GM10266 (cell line): ENCODE data around the gene COLGALT1.
"Not testable (repeated sequence)": the region's sequence is repeated elsewhere in the genome, so short reads cannot be mapped to it uniquely, and the experiment has no call there.

Source experiments
- DNase-seq: peaks from one replicate; pipeline ENCODE4 v3.0.0; 2012; ENCODE audit errors: extremely low spot score
- TF ChIP-seq, protein P1 (sequence below): IDR thresholded peaks from 2 replicates; pipeline ENCODE4 v1.5.1; 2012; ENCODE audit warnings: mild to moderate bottlenecking, low read depth; ENCODE audit not compliant: control insufficient read depth, insufficient read depth; ENCODE audit errors: missing control alignments

Gene COLGALT1

GRCh38 chr19:17517898-17518297 lies 37.6 kb upstream of the COLGALT1 start:
- no peak for DNase-seq
- TF ChIP-seq, protein P1, sequence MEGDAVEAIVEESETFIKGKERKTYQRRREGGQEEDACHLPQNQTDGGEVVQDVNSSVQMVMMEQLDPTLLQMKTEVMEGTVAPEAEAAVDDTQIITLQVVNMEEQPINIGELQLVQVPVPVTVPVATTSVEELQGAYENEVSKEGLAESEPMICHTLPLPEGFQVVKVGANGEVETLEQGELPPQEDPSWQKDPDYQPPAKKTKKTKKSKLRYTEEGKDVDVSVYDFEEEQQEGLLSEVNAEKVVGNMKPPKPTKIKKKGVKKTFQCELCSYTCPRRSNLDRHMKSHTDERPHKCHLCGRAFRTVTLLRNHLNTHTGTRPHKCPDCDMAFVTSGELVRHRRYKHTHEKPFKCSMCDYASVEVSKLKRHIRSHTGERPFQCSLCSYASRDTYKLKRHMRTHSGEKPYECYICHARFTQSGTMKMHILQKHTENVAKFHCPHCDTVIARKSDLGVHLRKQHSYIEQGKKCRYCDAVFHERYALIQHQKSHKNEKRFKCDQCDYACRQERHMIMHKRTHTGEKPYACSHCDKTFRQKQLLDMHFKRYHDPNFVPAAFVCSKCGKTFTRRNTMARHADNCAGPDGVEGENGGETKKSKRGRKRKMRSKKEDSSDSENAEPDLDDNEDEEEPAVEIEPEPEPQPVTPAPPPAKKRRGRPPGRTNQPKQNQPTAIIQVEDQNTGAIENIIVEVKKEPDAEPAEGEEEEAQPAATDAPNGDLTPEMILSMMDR = no peak

GRCh38 chr19:17518654-17519053 lies 36.8 kb upstream of the COLGALT1 start:
- DNase-seq = not testable (repeated sequence)

DNA sequence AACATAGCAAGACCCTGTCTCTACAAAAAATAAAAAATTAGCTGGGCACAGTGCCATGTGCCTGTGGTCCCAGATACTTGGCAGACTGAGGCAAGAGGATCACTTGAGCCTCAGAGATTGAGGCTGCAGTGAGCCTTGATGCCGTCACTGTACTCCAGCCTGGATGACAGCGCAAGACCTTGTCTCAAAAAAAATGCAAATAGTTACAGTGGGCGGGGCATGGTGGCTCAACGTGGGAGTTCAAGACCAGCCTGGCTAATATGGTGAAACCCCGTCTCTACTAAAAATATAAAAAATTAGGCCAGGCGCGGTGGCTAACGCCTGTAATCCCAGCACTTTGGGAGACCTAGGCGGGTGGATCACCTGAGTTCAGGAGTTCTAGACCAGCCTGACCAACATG lies 35.5 kb upstream of the COLGALT1 start:
- DNase-seq = no peak
- TF ChIP-seq, protein P1 = no peak

DNA sequence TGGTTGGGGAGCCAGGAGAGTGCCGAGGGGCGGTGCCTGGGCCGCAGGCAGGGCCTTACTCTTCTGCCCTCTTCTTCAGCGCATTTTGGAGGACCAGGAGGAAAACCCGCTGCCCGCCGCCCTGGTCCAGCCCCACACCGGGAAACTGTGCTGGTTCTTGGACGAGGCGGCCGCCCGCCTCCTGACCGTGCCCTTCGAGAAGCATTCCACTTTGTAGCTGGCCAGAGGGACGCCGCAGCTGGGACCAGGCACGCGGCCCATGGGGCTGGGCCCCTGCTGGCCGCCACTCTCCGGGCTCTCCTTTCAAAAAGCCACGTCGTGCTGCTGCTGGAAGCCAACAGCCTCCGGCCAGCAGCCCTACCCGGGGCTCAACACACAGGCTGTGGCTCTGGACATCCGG lies 34.6 kb upstream of the COLGALT1 start:
- no peak for DNase-seq
- TF ChIP-seq, protein P1 = no peak

- DNase-seq = peak; percentile 87
- TF ChIP-seq, protein P1 = no peak
Observed at GRCh38 chr19:17522988-17523872, 32.2 kb upstream of the COLGALT1 start.

DNA sequence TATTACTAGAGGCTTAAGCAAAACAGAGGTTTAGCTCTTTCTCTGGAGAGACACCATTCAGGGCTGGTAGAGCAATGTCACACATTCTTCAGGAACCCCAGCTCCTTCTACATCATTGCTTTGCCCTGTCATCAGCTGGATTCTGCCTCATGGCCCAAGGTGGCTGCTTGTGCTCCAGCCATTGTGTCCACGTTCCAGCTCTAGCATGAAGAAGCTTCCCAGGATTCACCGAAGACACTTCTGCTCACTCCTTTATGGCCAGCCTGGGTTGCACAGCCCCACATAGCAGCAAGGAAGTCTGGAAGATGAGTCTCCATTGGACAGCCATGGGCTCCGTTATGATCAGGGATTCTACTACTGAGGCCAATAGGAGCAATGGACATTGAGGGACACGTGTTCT lies 30.8 kb upstream of the COLGALT1 start:
- no peak for DNase-seq
- TF ChIP-seq, protein P1 = no peak

GRCh38 chr19:17525141-17525540 lies 30.3 kb upstream of the COLGALT1 start:
- DNase-seq = no peak
- TF ChIP-seq, protein P1 = no peak
